Neural progenitor cell (in vitro differentiated cells): ENCODE results near the gene KRT1.

Experiments
- EZH2 ChIP-seq: fragments of 200-600 bp; sonication (generic); IDR thresholded peaks from 2 replicates; pipeline ENCODE4 v1.6.1; 2017; ENCODE audit warnings: antibody characterized with exemption, mild to moderate bottlenecking, moderate library complexity
- TF ChIP-seq, protein P1 (sequence below): fragments of 200-600 bp; sonication (generic); IDR thresholded peaks from 2 replicates; pipeline ENCODE4 v1.5.1; 2017; ENCODE audit warnings: antibody characterized with exemption, mild to moderate bottlenecking

GRCh38 chr12:52637299-52637698, 42.9 kb downstream of the KRT1 start:
- TF ChIP-seq, protein P1, sequence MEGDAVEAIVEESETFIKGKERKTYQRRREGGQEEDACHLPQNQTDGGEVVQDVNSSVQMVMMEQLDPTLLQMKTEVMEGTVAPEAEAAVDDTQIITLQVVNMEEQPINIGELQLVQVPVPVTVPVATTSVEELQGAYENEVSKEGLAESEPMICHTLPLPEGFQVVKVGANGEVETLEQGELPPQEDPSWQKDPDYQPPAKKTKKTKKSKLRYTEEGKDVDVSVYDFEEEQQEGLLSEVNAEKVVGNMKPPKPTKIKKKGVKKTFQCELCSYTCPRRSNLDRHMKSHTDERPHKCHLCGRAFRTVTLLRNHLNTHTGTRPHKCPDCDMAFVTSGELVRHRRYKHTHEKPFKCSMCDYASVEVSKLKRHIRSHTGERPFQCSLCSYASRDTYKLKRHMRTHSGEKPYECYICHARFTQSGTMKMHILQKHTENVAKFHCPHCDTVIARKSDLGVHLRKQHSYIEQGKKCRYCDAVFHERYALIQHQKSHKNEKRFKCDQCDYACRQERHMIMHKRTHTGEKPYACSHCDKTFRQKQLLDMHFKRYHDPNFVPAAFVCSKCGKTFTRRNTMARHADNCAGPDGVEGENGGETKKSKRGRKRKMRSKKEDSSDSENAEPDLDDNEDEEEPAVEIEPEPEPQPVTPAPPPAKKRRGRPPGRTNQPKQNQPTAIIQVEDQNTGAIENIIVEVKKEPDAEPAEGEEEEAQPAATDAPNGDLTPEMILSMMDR: no peak
- TF ChIP-seq EZH2: no peak
